Upper lobe of left lung (tissue), 6 donors: Measurements from ENCODE around the gene RIPOR2. TPM values are rescaled to one million over a fixed set of nuclear protein-coding genes. Genes with fewer than 3 reads are reported as not detected.
A peak's percentile ranks its signal among the peaks of the same experiment; 100 is the strongest.

ENCODE experiments used
- ATAC-seq, 2 donors: fragments of 200-7000 bp; cut with Tn5 transposase; one replicate each; pipeline ENCODE4 v1.9.1; 2022; ENCODE audit warnings: mild to moderate bottlenecking in 2 of 2, moderate library complexity in 2 of 2; ENCODE audit not compliant: low FRiP score in 2 of 2
- DNase-seq, 2 donors: peaks; one replicate each; pipeline ENCODE4 v3.0.0-alpha.2; 2019 to 2020
- H3K27ac ChIP-seq, 4 donors: fragments of 200-600 bp; sonication (generic); one replicate each; pipeline ENCODE4 v1.5.1; 2016 to 2019
- H3K27me3 ChIP-seq, 4 donors: fragments of 200-600 bp; sonication (generic); one replicate each; pipeline ENCODE4 v1.5.1; 2017 to 2019
- H3K36me3 ChIP-seq, 4 donors: fragments of 200-600 bp; sonication (generic); one replicate each; pipeline ENCODE4 v1.5.1; 2016 to 2019
- H3K4me1 ChIP-seq, 4 donors: fragments of 200-600 bp; sonication (generic); one replicate each; pipeline ENCODE4 v1.5.1; 2018 to 2019
- H3K4me3 ChIP-seq, 4 donors: fragments of 200-600 bp; sonication (generic); one replicate each; pipeline ENCODE4 v1.5.1; 2017 to 2019; ENCODE audit warnings: mild to moderate bottlenecking in 2 of 4, moderate library complexity in 1 of 4
- H3K9me3 ChIP-seq, 4 donors: fragments of 200-600 bp; sonication (generic); one replicate each; pipeline ENCODE4 v1.5.1; 2018 to 2019
- CTCF ChIP-seq, 6 experiments: fragments of 450-650 bp in 4 of 6; fragments of 200-600 bp in 2 of 6; sonication (generic) in 2 of 6; IDR thresholded peaks; one replicate each; pipeline ENCODE4 v1.5.1; 2016 to 2019; ENCODE audit warnings: antibody characterized with exemption in 6 of 6
- EP300 ChIP-seq, 4 donors: sonication (generic); formaldehyde crosslinking; IDR thresholded peaks; one replicate each; pipeline ENCODE4 v1.5.1; 2017; ENCODE audit warnings: antibody characterized with exemption in 4 of 4, control low read depth in 2 of 4
- POLR2A ChIP-seq, 4 donors: fragments of 450-650 bp; IDR thresholded peaks; one replicate each; pipeline ENCODE4 v1.5.1; 2016 to 2017; ENCODE audit warnings: antibody characterized with exemption in 4 of 4, mild to moderate bottlenecking in 2 of 4
- POLR2AphosphoS5 ChIP-seq, 2 donors: sonication (generic); formaldehyde crosslinking; IDR thresholded peaks; one replicate each; pipeline ENCODE4 v1.5.1; 2017; ENCODE audit warnings: antibody characterized with exemption in 2 of 2
- WGBS, 2 donors: methylation state at CpG; one replicate each; pipeline ENCODE4 v1.1.5; 2017 to 2018; 5-methylcytosine and 5-hydroxymethylcytosine counted together
- total RNA-seq, 6 donors: library from RNA; depleted of rRNA in 4 of 6; stranded (reverse); fragments of >200 nt in 4 of 6; gene quantifications; one replicate each; pipeline versions ENCODE4 v1.1.0 to v1.2.1, GENCODE V29; 2016 to 2021
- donor health status: DM: no; HTN: no; CAD: no; lungs with moderate emphysema.
- donor health status: DM: no; HTN: yes; CAD: no; lungs with severe emphysema.

RIPOR2 gene
- total RNA-seq, 6 donors from 2014 or later = 25.3 to 67.1 (median 48.3) TPM

GRCh38 chr6:24836109-24836508 lies 99.7 kb downstream of the RIPOR2 start:
- ATAC-seq (peak in 1 of 2 donors; percentile 17), DNase-seq (no peak)
- Histone ChIP-seq H3K4me1 (peaks cover 0 to 9% (median 3%) of the 10 kb centered on the region in 4 donors), H3K4me3 (no peak overlapping the region), H3K36me3 (peaks cover 0 to 17% (median 4%) of the 10 kb centered on the region in 4 donors), H3K27ac (no peak overlapping the region), H3K27me3 (no peaks in the 10 kb centered on the region), H3K9me3 (no peaks in the 10 kb centered on the region)
- TF ChIP-seq POLR2AphosphoS5 (IDR thresholded peaks at IDR 0.05) (no peak), CTCF (IDR thresholded peaks at IDR 0.05) (no peak), EP300 (IDR thresholded peaks at IDR 0.05) (no peak), POLR2A (IDR thresholded peaks at IDR 0.05) (no peak)
- WGBS, 2 donors = 43 to 53% methylated on average over 2 of the region's 2 CpGs

GRCh38 chr6:24833711-24834386 lies 101.9 kb downstream of the RIPOR2 start:
- H3K4me1 ChIP-seq = peaks cover 0 to 9% (median 3%) of the 10 kb centered on the region in 4 donors
- no peak overlapping the region for H3K27ac ChIP-seq
- 94 to 98% methylated on average over 4 of the region's 4 CpGs for whole genome bisulfite sequencing, 2 donors
- ATAC-seq (no peak), DNase-seq (no peak)
- H3K4me3 ChIP-seq = no peak overlapping the region
- no peak for TF ChIP-seq POLR2AphosphoS5 (IDR thresholded peaks at IDR 0.05)
- no peaks in the 10 kb centered on the region for H3K9me3 ChIP-seq
- peaks cover 0 to 34% (median 6%) of the 10 kb centered on the region in 4 donors for H3K36me3 ChIP-seq
- H3K27me3 ChIP-seq = no peaks in the 10 kb centered on the region

GRCh38 chr6:24832794-24833193 lies 103.0 kb downstream of the RIPOR2 start:
- TF ChIP-seq CTCF (IDR thresholded peaks at IDR 0.05) (no peak), POLR2AphosphoS5 (IDR thresholded peaks at IDR 0.05) (no peak), EP300 (IDR thresholded peaks at IDR 0.05) (no peak), POLR2A (IDR thresholded peaks at IDR 0.05) (no peak)
- 94 to 100% methylated on average over 1 of the region's 1 CpG for WGBS, 2 donors
- H3K9me3 ChIP-seq = no peaks in the 10 kb centered on the region
- ATAC-seq (no peak), DNase-seq (no peak)
- H3K4me1 ChIP-seq = peaks cover 0 to 9% (median 3%) of the 10 kb centered on the region in 4 donors
- H3K36me3 ChIP-seq = peaks cover 0 to 41% (median 7%) of the 10 kb centered on the region in 4 donors
- no peak overlapping the region for H3K4me3 ChIP-seq
- no peak overlapping the region for H3K27ac ChIP-seq
- H3K27me3 ChIP-seq = no peaks in the 10 kb centered on the region

GRCh38 chr6:24831771-24832716 lies 103.7 kb downstream of the RIPOR2 start:
- ATAC-seq = peak in 1 of 2 donors; percentile 54
- WGBS, 2 donors = 79 to 86% methylated on average over 10 of the region's 10 CpGs
- no peak overlapping the region for H3K27ac ChIP-seq

More at GRCh38 chr6:24831771-24832716, 103.7 kb downstream of the RIPOR2 start:
- H3K4me3 ChIP-seq = no peak overlapping the region
- H3K9me3 ChIP-seq = no peaks in the 10 kb centered on the region
- peaks cover 0 to 49% (median 13%) of the 10 kb centered on the region in 4 donors for H3K36me3 ChIP-seq
- H3K27me3 ChIP-seq = no peaks in the 10 kb centered on the region
- H3K4me1 ChIP-seq = peaks cover 0 to 9% (median 3%) of the 10 kb centered on the region in 4 donors
- no peak for DNase-seq
- TF ChIP-seq POLR2AphosphoS5 (IDR thresholded peaks at IDR 0.05) (no peak), EP300 (IDR thresholded peaks at IDR 0.05) (no peak), CTCF (IDR thresholded peaks at IDR 0.05) (no peak), POLR2A (IDR thresholded peaks at IDR 0.05) (no peak)
